Body of pancreas (tissue), 4 donors: ENCODE results near the gene MMP25.

ENCODE experiments used
- POLR2A ChIP-seq, 3 donors: fragments of 450-650 bp; IDR thresholded peaks; one replicate each; pipeline ENCODE4 v1.6.1; 2016; ENCODE audit warnings: antibody characterized with exemption in 3 of 3, mild to moderate bottlenecking in 2 of 3
- TF ChIP-seq, protein P1 (sequence below), 7 experiments: fragments of 450-650 bp in 4 of 7; fragments of 200-600 bp in 3 of 7; sonication (generic) in 3 of 7; IDR thresholded peaks; one replicate each; pipeline ENCODE4 v1.5.1; 2016 to 2019; ENCODE audit warnings: antibody characterized with exemption in 7 of 7

DNA sequence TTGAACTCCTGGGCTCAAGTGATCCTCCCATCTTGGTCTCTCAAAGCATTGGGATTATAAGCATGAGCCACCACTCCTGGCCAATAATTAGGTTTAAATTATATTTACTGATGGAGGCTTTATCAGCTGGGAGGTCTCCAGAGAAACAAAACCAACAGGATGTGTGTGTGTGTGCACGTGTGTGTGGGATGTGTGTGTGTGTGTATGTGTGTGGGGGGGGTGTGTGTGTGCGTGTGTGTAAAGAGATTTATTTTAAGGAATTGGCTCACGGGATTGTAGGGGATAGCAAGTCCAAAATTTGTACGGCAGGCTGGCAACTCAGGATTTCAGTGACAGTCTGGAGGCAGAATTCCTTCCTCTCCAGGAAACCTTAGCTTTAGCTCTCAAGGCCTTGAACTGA is 4.6 kb downstream of the MMP25 start:
- TF ChIP-seq POLR2A (IDR thresholded peaks at IDR 0.05) = no peak
- TF ChIP-seq, protein P1, sequence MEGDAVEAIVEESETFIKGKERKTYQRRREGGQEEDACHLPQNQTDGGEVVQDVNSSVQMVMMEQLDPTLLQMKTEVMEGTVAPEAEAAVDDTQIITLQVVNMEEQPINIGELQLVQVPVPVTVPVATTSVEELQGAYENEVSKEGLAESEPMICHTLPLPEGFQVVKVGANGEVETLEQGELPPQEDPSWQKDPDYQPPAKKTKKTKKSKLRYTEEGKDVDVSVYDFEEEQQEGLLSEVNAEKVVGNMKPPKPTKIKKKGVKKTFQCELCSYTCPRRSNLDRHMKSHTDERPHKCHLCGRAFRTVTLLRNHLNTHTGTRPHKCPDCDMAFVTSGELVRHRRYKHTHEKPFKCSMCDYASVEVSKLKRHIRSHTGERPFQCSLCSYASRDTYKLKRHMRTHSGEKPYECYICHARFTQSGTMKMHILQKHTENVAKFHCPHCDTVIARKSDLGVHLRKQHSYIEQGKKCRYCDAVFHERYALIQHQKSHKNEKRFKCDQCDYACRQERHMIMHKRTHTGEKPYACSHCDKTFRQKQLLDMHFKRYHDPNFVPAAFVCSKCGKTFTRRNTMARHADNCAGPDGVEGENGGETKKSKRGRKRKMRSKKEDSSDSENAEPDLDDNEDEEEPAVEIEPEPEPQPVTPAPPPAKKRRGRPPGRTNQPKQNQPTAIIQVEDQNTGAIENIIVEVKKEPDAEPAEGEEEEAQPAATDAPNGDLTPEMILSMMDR (IDR thresholded peaks at IDR 0.05) = no peak
